Spinal cord (tissue), 10 donors: ENCODE results near the gene OR8D4. TPM values are rescaled to one million over a fixed set of nuclear protein-coding genes. Genes with fewer than 3 reads are reported as not detected.
A peak's percentile ranks its signal among the peaks of the same experiment; 100 is the strongest.

ENCODE experiments used
- DNase-seq, 6 donors: peaks; one replicate each; pipeline versions ENCODE4 v3.0.0 to v3.0.0-alpha.2; 2013 to 2015; ENCODE audit warnings: low spot score in 6 of 6, low read depth in 4 of 6
- H3K27ac ChIP-seq: one replicate; pipeline ENCODE4 v1.5.1; 2013; ENCODE audit warnings: low read depth, low read length, control low read depth
- H3K27me3 ChIP-seq: one replicate; pipeline ENCODE4 v1.6.1; 2013; ENCODE audit warnings: low read length; ENCODE audit not compliant: control insufficient read depth, insufficient read depth
- H3K36me3 ChIP-seq: one replicate; pipeline ENCODE4 v1.6.1; 2013; ENCODE audit warnings: low read length; ENCODE audit not compliant: control insufficient read depth, insufficient read depth
- H3K4me1 ChIP-seq: one replicate; pipeline ENCODE4 v1.6.1; 2013; ENCODE audit warnings: low read length; ENCODE audit not compliant: control insufficient read depth, insufficient read depth
- H3K4me3 ChIP-seq: one replicate; pipeline ENCODE4 v1.5.1; 2013; ENCODE audit warnings: low read depth, low read length, control low read depth
- H3K9me3 ChIP-seq: one replicate; pipeline ENCODE4 v1.6.1; 2013; ENCODE audit warnings: low read length; ENCODE audit not compliant: control insufficient read depth, insufficient read depth
- WGBS: methylation state at CpG from one replicate; pipeline ENCODE4 v1.1.5; 2013; ENCODE audit warnings: missing lambda C conversion rate; ENCODE audit not compliant: insufficient coverage; 5-methylcytosine and 5-hydroxymethylcytosine counted together
- polyA plus RNA-seq, 2 donors: library from polyadenylated mRNA; unstranded; fragments of 120-200 nt; gene quantifications; one replicate each; pipeline ENCODE4 v1.2.1, GENCODE V29; 2013; ENCODE audit not compliant: insufficient read length in 2 of 2
- total RNA-seq, 2 donors: library from RNA; depleted of rRNA in 1 of 2; stranded (reverse); fragments of 120-200 nt in 1 of 2; fragments of >200 nt in 1 of 2; gene quantifications; one replicate each; pipeline versions ENCODE4 v1.2.3 to v1.2.4, GENCODE V29; 2013 to 2014
- donor health status: healthy.

OR8D4 gene
- total and polyA plus RNA-seq, 4 donors: 0.06 to 0.10 TPM; not detected in 2

DNA sequence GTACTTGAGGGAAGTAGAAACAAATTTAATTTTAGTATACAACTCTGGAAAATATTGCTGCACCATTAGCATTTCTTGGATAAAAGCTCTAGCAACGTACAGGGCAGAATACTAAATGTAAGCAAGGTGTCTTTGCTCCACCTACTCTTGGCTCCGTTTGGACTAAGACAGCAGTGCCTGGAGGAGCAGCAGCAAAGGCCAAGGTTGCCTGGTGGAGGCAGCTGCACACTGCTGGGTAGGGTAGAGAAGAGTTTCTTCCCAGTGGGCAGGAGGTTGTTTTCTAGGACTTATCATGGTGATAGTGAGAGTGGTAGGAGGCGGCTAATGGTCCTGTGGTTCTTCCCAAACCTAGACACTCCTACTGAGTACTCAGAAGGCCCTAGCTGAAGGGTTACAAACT lies 2.2 kb upstream of the OR8D4 start:
- no peaks in the 10 kb centered on the region for H3K9me3 ChIP-seq
- 67% methylated on average over 2 of the region's 3 CpGs for WGBS

DNA sequence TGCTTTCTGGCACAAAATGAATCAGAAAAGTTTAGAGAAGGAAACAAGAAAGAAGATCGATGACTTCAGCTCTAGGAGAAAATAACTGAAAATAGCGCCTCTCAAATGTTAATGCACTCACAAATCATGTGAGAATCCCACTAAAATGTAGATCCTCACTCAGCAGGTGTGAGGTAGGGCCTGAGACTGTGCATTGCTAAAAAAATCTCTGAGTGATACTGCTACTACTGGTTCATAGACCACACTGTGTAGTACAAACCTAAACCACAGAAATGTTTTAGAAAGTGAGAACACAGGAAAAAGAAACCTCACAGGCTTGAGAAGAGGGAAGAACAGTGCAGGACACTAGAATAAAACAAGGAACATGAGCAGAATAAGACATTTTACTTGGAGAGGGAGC lies 2.0 kb downstream of the OR8D4 start:
- Histone ChIP-seq H3K27ac (no peak overlapping the region), H3K9me3 (no peaks in the 10 kb centered on the region), H3K27me3 (no peaks in the 10 kb centered on the region), H3K4me3 (no peak overlapping the region), H3K4me1 (peaks cover 2% of the 10 kb centered on the region), H3K36me3 (no peaks in the 10 kb centered on the region)
- no CpG with 5 or more reads among the region's 2 CpGs for WGBS
- DNase-seq: no peak

More for the DNA sequence above, 2.2 kb upstream of the OR8D4 start:
- Histone ChIP-seq H3K27me3 (no peaks in the 10 kb centered on the region), H3K4me3 (no peak overlapping the region), H3K36me3 (no peaks in the 10 kb centered on the region), H3K27ac (no peak overlapping the region), H3K4me1 (no peaks in the 10 kb centered on the region)
- DNase-seq: no peak

DNA sequence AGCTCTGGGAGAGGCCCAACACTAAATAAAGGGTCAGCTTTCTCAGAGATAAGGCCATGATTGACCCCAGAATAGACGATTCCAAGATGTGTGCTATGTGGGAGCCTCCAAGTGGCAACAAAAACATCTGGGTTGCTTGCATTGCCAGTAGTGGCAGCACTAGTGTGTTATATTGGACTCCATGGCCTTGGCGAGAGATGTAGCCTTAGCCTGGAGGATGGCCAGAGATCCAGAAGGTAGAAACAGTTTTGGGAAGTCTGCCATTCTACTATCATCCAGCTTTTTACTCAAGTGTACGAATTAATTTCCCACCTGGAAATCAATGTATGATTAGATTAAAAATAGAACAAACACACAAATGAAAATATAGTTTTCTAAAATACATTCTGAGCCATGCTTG lies 3.0 kb downstream of the OR8D4 start:
- Histone ChIP-seq H3K9me3 (no peaks in the 10 kb centered on the region), H3K27me3 (no peaks in the 10 kb centered on the region), H3K4me3 (no peak overlapping the region), H3K27ac (no peak overlapping the region), H3K36me3 (no peaks in the 10 kb centered on the region), H3K4me1 (peaks cover 2% of the 10 kb centered on the region)
- DNase-seq: peak in 2 of 6 donors; percentile 39 to 48
- WGBS: 80% methylated on average over 1 of the region's 3 CpGs

DNA sequence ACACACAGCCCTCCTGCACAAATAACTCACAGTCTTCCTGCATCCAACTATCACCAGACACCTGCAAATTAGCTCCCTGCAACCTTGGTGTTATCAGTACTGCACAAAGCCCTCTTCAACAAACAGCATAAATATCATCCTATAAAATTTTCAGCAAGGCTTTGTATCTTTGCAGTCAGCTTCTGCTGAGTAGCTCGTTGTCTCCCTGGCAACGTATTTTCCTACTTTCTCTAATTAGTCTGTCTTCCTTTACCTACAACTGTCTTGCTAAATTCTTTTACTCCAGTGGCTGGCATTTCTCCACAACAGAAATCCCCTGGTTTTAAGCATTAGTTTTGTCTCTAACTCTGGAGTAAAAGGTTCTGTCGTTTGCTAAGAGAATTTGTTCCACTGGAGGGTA lies 3.9 kb downstream of the OR8D4 start:
- Histone ChIP-seq H3K9me3 (no peaks in the 10 kb centered on the region), H3K36me3 (no peaks in the 10 kb centered on the region), H3K4me3 (no peak overlapping the region), H3K4me1 (peaks cover 2% of the 10 kb centered on the region), H3K27me3 (no peaks in the 10 kb centered on the region), H3K27ac (no peak overlapping the region)
- WGBS: 53% methylated on average over 2 of the region's 3 CpGs
- DNase-seq: peak in 3 of 6 donors; percentile 4 to 80 (median 39)

DNA sequence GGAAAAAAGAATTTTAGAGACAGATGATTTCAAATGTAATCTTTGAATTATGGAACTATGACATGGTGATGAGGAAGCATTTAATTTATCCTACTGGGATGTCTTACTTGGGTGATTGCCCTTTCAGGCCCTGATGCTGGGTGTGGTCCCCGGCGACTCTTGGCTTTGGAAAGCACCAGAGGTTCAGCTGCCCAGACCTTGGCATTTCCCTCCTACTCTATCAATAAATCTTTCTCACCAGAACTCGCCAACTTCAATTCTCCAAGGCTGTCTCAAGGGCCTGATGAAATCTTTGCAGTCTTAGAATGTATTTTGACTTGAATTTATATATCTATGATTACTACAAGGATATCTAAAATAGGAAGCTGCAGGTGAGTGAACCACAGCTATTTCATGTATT lies 19.0 kb downstream of the OR8D4 start:
- H3K9me3 ChIP-seq: no peaks in the 10 kb centered on the region
- H3K27ac ChIP-seq: no peak overlapping the region
- H3K27me3 ChIP-seq: no peaks in the 10 kb centered on the region
- H3K4me3 ChIP-seq: no peak overlapping the region
- no peaks in the 10 kb centered on the region for H3K4me1 ChIP-seq
- WGBS: no CpG with 5 or more reads among the region's 3 CpGs
- no peaks in the 10 kb centered on the region for H3K36me3 ChIP-seq
- peak in 1 of 6 donors; percentile 8 for DNase-seq

DNA sequence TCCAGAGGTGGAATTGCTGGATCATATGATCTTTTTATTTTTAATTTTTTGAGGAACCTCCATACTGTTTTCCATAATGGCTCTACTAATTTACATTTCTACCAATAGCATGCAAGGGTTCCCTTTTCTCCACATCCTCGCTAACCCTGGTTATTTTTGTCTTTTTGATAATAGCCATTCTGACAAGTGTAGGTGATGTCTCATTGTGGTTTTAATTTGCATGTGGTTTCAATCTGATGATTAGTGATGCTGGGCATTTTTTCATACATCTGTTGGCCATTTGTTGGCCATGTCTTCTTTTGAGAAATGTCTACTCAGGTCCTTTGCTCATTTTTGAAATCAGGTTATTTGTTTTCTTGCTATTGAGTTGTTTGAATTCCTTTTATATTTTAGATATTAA lies 22.1 kb downstream of the OR8D4 start:
- H3K4me3 ChIP-seq: no peak overlapping the region
- H3K27ac ChIP-seq: no peak overlapping the region
- whole genome bisulfite sequencing: no CpG with 5 or more reads among the region's 1 CpG
- H3K4me1 ChIP-seq: no peaks in the 10 kb centered on the region
- DNase-seq: no peak
- H3K27me3 ChIP-seq: no peaks in the 10 kb centered on the region
- no peaks in the 10 kb centered on the region for H3K9me3 ChIP-seq
- no peaks in the 10 kb centered on the region for H3K36me3 ChIP-seq

DNA sequence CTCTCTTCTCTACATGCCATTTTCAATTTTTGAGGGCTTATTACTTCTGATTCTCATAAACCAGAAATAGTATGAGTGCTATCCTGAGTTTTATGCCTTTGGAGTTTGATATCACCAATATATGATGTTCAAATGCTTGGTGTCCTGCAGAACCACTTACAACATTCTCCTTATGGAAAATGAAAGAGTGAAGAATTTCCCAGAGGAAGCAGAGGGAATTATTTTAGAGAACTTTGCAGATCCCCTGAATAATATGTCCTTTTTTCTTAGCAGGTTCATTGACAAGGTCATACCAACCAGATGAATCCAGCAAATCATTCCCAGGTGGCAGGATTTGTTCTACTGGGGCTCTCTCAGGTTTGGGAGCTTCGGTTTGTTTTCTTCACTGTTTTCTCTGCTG lies 37.4 kb downstream of the OR8D4 start, which contains the start of gene OR4D5:
Gene OR4D5 (plus strand): TSS at position 301 of the 400 bp plus-strand sequence. CDS start 0 bp downstream, at position 301.
- no peak for DNase-seq
- WGBS: no CpG with 5 or more reads among the region's 1 CpG
- H3K9me3 ChIP-seq: no peaks in the 10 kb centered on the region
- H3K4me1 ChIP-seq: no peaks in the 10 kb centered on the region
- no peaks in the 10 kb centered on the region for H3K27me3 ChIP-seq
- no peak within 1 kb of the TSS for H3K27ac ChIP-seq
- H3K4me3 ChIP-seq: no peak within 1 kb of the TSS
- no peaks in the 10 kb centered on the region for H3K36me3 ChIP-seq

DNA sequence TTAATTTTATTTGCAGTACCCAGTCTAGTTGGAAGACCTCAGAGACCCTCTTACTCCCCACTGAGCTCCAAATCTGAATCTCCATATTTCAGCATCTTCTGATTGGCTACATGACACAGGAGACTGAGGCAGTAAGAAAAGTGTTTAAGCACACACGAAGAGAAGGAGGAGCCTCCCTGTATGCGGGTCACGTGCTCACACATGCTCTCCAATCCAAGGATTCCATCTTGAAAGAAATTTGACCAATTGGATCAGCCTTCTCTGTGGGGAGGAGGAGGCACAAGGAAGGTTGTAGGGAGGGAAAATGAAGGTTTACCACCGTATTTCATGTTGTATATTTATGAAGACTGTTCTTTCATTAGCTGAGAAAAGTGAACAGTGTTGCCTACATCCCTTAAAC lies 40.4 kb downstream of the OR8D4 start:
- no peaks in the 10 kb centered on the region for H3K9me3 ChIP-seq
- no peak overlapping the region for H3K27ac ChIP-seq
- no peaks in the 10 kb centered on the region for H3K36me3 ChIP-seq
- H3K27me3 ChIP-seq: no peaks in the 10 kb centered on the region
- no peak for DNase-seq
- 100% methylated on average over 1 of the region's 4 CpGs for WGBS
- no peaks in the 10 kb centered on the region for H3K4me1 ChIP-seq
- no peak overlapping the region for H3K4me3 ChIP-seq

DNA sequence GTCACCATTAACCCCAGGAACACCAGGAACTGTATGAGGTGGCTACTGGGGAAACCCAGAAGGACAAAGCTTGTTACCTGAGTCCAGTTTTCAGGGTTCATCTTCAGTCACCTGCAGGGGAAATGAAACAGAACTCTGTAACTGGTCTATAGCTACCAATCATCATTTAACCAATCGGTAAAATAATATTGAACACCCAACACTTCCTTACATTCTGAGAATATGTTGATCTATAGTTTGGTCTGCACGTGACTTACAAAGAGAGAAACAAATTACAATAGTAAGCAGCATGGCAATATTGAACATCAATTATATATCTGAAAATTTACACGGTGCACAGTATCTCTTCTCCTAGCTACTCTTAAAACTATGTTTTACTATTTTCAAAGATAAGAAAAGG lies 41.8 kb downstream of the OR8D4 start, which contains the start of gene OR6T1:
Gene OR6T1 (minus strand): TSS at position 101 of the 400 bp plus-strand sequence. CDS start 0 bp downstream, at position 101.
- Histone ChIP-seq H3K36me3 (no peaks in the 10 kb centered on the region), H3K4me3 (no peak within 1 kb of the TSS), H3K27ac (no peak within 1 kb of the TSS), H3K4me1 (no peaks in the 10 kb centered on the region), H3K9me3 (no peaks in the 10 kb centered on the region), H3K27me3 (no peaks in the 10 kb centered on the region)
- DNase-seq: no peak
- WGBS: no CpG with 5 or more reads among the region's 3 CpGs

DNA sequence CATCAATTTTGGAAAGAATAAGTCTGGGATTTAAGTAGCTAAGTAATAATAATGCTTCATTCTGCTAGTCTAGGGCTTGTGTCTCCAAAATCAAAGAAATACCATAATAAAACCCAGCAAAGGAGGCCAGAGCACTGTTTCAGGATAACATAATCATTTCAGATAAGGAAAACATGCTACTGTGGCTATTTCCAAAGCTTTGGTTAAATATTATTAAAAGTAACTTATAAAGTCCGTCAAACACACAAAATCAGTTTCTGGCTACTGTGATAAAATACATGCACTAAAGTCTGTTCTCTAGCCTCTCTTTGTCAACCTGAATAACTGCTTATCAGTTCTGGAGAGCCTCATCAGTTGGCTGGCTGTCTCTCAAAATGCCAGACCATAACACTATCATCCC lies 43.2 kb downstream of the OR8D4 start:
- no peaks in the 10 kb centered on the region for H3K27me3 ChIP-seq
- no CpG with 5 or more reads among the region's 1 CpG for WGBS
- H3K36me3 ChIP-seq: no peaks in the 10 kb centered on the region
- no peaks in the 10 kb centered on the region for H3K9me3 ChIP-seq
- H3K4me3 ChIP-seq: no peak overlapping the region
- DNase-seq: no peak
- no peak overlapping the region for H3K27ac ChIP-seq
- H3K4me1 ChIP-seq: no peaks in the 10 kb centered on the region
